GM18873 (cell line): Measurements from ENCODE around the gene CKMT1A.
A peak's percentile ranks its signal among the peaks of the same experiment; 100 is the strongest.
"Not testable (repeated sequence)": the region's sequence is repeated elsewhere in the genome, so short reads cannot be mapped to it uniquely, and the experiment has no call there.

Experiments used
- ATAC-seq: cut with Tn5 transposase; IDR thresholded peaks from one replicate; pipeline ENCODE4 v1.9.1; 2021; ENCODE audit warnings: mild to moderate bottlenecking, moderate library complexity, moderate number of reproducible peaks; ENCODE audit not compliant: unreplicated experiment, low FRiP score

The CKMT1A gene

DNA sequence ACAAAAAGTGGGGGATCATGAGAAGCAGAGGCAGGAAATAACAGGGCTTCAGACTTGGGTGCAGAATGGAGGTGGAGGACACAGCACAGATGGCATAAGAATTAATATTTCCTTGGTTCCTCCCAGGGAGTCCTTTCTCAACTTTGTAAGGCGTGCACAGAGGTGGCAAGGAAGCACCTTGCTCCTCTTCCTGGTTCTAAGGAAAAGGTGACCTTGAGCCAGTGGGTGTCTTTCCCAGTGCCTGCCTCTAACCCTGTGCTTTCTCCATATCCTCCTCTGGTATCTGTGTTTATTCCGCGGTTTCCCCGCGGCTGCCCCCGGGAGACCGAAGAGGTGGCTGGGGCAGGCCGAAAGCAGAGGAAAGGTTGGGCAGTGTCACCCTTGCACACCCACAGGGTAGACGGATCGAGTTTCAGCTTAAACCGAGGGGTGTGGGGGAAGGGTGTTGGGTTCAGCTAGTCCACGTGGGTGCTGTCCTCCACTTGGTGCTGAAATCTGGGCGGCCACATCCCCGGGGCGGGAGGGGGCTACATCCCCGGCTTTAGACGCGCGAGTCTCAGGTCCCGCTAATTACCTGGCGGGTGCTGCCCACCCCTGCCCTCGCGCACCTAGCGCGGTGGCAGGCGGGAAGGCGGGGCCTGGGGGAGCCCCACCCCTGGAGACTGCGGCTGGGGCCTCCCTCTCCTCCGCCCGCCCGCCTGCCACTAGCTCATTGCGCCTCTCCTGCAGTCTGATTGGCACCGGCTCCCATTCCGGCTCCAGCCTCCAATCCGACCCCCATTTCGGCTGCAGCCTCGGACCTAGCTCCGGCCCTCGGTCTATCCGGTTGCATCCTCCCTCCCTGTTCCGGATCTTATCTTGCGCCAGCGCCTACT lies at the start of gene CKMT1A:
CKMT1A (plus strand) TSS at position 712 of the 875 bp plus-strand sequence. CDS start 192 bp downstream, outside the sequence.
- not testable (repeated sequence) for ATAC-seq

- no peak for ATAC-seq
These were observed 44.8 kb upstream of the CKMT1A start, which contains the start of gene CATSPER2 for GRCh38 chr15:43648649-43649429. Gene CATSPER2, minus strand, starts transcription at chr15:43648844. Its CDS starts 783 bp downstream, at chr15:43648061.

GRCh38 chr15:43649430-43649926 lies 44.2 kb upstream of the CKMT1A start:
- ATAC-seq, result not testable (repeated sequence)

GRCh38 chr15:43659727-43660126 lies 33.9 kb upstream of the CKMT1A start:
- ATAC-seq, result not testable (repeated sequence)

- ATAC-seq, result not testable (repeated sequence)
These were observed 31.4 kb upstream of the CKMT1A start for GRCh38 chr15:43662293-43662692.

DNA sequence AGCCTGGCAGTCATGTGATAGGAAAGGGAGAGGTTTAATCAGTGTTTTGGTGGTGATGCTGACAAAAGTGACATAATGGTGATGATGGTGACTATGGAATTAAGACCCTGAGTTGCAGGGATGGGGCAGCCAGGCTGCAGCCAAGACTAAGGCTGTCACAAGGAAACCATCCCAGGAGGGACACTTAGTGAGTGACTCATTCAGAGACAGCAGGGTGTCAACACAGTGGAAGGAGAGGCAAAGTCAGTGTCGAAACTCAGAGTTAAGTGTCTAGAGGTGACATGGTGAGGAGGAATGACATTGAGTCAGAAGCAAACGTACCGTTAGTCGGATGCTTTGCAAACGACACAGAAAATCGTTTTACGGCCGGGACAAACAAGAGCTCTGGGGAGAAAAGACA lies 30.3 kb upstream of the CKMT1A start:
- ATAC-seq, result not testable (repeated sequence)

DNA sequence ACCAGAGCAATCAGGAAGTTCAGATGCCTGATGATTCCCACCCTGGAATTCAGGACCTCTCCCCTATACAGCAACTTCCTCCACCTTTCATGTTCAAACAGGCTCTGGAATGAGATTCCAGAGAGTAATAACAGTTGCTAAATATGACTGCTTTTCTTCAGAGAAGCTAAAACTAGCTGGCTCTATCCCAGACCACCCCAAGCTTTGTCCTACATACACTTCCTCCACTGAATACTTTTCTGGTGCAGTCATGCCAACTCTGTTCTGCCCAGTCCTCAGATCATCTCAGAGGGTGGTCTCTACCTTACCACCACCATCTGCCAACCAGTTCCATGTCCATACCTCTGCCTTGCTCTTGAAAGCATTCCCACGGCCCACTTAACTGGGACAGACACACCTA lies 27.5 kb upstream of the CKMT1A start:
- ATAC-seq, result not testable (repeated sequence)

- ATAC-seq, result not testable (repeated sequence)
These were observed 19.5 kb upstream of the CKMT1A start for GRCh38 chr15:43674175-43674574.

DNA sequence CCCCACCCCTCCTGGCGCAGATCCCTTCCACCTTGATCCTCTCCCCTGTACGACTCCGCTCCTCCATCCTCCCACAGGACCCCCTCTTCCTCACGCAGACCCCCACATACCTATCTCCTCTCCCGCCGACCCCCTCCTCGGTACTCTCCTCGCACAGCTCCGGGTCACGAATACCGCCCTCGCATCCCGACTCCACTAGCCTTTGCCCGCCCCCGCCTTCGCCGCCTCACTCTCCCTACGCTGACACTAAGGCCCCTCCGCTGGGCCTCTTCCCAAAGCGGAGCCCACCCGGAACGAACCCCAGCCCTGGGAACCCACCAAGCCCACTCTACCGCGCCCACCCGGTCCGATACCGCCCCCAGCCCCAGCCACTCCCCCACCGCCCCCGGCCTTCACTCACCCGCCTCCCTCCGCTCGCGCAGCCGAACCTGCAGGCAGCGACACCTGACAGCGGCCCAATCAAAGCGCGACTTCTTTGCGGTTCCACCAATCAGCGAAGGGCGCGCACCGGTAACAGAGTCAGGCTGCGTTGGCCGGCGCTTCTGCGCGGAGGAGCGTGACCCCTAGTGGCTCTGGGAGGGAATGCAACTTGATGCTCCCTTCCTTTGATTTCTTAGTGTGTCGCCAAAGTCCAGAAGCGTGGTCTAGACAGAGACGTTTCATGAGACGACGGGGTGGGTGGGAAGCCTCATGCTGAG lies 3.9 kb upstream of the CKMT1A start:
- peak; percentile 93 for ATAC-seq

DNA sequence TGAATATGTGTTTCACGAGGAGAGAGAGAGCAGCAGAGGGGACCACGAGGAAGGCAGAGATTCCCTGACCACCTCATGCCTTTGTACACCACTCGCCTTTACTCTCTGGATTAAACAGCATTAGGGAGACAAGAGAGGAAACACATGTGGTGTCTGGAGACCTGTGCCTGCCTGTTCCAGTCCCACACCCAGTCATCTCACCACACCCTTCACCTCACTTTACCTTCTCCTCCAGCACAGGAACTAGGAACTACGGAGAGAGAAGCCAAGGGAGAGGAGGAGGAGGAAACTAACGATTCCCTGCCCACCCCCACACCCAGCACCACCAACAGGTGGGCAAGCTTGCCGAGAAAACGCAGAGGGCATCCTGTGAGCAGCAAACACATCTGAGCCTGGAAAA lies 980 bp upstream of the CKMT1A start:
- ATAC-seq, result not testable (repeated sequence)

GRCh38 chr15:43702174-43702573 lies 8.5 kb downstream of the CKMT1A start:
- ATAC-seq, result no peak

DNA sequence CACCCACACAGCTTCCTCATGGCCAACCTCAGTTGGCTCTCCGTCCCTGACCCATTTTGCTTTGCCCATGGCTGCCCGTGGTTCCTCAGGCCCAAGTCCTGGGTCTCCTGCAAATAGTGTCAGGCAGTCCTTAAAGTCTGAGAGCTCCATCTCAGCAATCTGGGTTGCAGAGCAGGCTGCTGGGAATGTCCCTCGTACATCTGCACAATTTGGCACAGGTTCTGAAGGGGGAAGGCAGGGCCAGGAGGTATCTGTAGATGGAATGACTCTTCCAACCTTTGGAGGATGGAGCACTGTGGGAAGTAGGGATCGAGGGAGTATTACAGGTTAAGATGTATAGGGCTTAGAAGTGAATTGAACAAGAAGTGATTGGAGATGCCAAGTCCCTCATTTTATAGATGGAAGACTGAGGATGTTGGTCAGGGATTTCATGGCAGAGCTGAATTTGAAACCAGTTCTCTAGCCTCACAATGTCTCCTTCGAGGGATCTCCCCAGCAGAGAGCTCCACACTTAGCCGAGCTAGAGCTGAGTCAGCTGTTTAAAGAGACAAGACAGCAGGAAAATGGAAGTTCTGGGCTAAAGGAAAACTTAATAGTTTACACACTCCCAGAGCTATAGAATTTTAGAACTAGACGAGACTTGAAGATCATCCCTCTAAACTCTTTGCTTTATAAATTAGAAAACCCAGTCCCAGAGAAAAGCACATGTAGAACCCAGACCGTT lies 9.2 kb downstream of the CKMT1A start:
- ATAC-seq, result no peak

- ATAC-seq, result not testable (repeated sequence)
These were observed 16.9 kb downstream of the CKMT1A start for GRCh38 chr15:43710431-43711131.

DNA sequence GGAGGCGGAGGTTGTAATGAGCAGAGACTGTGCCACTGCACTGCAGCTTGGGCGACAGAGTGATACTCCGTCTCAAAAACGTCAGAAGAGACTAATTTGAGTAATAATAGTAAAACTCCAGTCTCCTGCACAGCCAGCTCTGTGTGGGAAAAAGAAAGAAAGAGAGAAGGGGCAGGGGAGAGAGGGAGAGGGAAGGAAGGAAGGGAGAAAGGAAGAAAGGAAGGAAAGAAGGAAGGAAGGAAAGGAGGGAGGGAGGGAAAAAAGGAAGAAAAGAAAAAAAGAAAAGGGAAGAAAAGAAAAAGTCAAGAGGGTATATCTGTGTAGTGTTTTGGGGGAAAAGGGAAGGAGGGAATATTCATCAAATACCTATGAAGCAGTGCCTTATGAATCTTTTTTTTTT lies 29.5 kb downstream of the CKMT1A start:
- no peak for ATAC-seq

GRCh38 chr15:43726306-43726705 lies 32.6 kb downstream of the CKMT1A start:
- ATAC-seq, result not testable (repeated sequence)

GRCh38 chr15:43728053-43728725 lies 34.5 kb downstream of the CKMT1A start:
- ATAC-seq, result not testable (repeated sequence)

GRCh38 chr15:43735416-43735815 lies 41.8 kb downstream of the CKMT1A start:
- ATAC-seq, result peak; percentile 18

DNA sequence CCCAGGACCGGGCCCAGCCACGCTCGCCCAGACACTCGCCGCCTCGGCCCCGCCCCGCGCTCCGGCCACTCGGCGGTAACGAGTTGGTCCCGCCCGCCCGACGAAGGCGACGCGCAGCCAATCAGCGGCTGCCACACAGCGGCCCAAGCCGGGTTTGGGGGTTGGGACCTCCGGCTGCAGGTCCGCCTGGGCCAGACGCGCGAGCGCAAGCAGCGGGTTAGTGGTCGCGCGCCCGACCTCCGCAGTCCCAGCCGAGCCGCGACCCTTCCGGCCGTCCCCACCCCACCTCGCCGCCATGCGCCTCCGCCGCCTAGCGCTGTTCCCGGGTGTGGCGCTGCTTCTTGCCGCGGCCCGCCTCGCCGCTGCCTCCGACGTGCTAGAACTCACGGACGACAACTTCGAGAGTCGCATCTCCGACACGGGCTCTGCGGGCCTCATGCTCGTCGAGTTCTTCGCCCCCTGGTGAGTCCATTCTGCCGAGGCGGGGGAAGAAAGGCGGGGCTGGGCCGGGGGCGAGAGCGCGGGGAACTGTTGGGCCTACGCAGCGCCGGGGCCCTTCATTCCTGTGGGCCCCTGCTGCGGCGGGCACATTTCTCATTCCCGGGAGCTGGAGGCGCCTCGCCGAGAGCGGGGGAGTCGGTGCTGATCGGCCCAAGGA lies 52.7 kb downstream of the CKMT1A start, which contains the start of gene PDIA3:
PDIA3 (plus strand) TSS at position 194 of the 658 bp plus-strand sequence; CDS start at position 296, 102 bp downstream.
- peak; percentile 50 for ATAC-seq
